Measurements from ENCODE around the gene KIAA1328. TPM values are rescaled to one million over a fixed set of nuclear protein-coding genes. Genes with fewer than 3 reads are reported as not detected.
"Not testable (repeated sequence)": the region's sequence is repeated elsewhere in the genome, so short reads cannot be mapped to it uniquely, and the experiment has no call there.

The KIAA1328 gene
- total RNA-seq, 1 experiment from 2014 or later = 8.5 TPM

DNA sequence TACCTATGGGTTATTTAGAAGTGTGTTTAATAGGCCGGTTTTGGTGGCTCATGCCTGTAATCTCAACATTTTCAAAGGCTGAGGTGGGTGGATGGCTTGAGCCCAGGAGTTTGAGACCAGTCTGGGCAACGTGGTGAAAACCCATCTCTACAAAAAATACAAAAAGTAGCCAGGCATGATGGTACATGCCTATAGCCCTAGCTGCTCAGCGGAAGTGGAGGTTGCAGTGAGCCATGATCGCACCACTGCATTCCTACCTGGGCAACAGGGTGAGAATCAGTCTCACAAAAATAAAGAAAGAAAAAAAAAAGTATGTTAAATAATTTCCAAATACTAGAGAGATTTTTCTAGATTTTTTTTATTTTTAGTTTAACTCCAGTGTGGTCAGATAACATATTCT is 316.0 kb downstream of the KIAA1328 start:
- DNase-seq (ENCODE audit: low read depth) = no peak

DNA sequence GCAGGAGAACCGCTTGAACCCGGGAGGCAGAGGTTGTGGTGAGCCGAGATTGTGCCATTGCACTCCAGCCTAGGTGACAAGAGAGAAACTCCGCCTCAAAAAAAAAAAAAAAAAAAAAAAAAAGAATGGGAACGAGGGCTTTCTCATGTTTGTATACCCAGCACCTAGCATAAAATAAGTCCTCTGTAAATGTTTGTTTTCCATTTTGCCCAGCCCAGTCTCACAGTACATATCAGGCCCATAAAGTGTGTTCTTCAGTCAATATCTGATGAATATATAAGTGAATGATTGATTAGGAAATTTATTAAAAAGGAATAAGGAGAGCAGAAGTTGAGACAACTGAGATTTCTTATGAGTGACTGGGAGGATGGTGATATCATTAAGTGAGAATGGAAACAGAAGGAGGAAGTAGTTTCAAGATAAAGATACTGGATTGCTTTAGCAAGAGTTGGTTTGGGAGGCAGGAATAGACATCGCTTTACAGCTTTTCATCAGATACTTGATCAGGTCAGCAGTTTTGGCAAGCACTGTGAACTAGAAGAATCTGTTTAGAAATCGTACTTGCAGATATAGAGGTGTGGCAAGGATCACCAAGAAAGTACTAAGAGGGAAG is 327.5 kb downstream of the KIAA1328 start:
- no peak for DNase-seq (ENCODE audit: low read depth)

DNA sequence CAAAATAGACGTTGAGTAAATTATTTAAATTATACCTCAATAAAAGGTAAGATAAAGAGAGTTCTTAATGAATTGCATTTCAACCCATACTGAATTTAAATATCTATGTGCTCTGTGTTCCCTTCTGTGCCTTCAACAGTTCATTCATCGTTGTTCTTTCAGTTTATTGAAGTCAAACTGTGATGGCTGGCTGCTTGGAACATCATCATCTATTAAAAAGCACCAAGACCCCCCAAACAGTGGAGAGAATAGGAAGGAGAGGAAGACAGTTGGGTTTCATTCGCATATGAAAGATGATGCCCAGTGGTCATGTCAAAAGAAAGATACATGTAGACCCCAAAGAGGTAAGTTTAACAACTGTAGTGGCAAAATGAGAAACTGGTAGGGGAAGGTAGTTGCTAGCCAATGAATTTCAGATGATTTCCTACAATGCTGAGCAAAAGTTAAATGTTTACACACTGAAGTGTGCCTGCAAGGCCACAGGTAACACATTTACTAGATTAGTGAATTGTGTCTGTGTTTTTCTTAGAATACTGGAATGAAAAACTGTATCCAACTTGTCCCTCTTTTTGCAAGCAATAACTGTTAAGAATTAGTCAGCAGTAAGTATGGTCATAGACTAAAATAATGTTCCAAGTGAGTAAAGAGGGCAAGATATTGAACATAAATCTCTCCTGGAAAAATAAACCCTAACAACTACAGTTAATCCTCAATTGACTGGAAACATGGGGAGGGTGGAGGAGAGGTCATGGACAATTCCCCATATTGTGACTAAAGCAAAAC is 331.3 kb downstream of the KIAA1328 start:
- no peak for DNase-seq (ENCODE audit: low read depth)

DNA sequence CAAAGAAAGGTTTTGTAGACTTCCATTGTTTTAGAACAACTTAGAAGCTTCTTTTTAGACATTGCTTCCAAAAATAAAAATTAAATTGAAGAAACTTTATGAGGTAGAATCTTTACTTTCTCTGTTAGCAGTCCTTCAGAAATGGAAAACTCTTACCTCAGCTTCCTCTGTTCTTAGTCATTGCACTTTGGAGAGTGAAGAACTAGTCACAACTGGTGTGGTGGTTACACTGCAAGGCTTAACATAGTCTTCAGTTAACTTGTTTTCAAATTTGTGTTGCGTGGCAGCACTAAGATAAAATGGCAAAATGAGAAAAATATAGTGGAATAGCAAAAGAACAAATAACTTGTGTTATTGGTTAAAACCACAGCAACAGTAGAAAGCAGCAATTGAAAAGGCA is 332.6 kb downstream of the KIAA1328 start:
- no peak for DNase-seq (ENCODE audit: low read depth)

DNA sequence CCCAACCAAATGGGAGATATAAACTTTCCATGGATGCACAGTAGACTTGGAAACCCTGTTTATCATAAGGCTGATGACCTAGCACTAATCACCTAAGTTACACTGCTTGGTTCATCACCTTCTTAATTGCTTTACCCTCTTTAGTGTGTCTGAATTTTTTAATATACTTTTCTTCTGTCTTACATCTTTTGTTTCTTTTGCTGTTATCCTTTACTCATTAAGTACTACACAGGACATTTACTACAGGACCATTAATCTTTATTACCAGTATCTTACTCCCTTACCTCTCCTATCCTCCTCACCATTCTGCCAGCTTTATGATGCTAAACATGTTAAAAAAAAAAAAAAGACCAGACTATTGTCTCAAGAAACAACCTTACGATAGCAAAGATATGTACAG is 333.6 kb downstream of the KIAA1328 start:
- DNase-seq (ENCODE audit: low read depth) = no peak

DNA sequence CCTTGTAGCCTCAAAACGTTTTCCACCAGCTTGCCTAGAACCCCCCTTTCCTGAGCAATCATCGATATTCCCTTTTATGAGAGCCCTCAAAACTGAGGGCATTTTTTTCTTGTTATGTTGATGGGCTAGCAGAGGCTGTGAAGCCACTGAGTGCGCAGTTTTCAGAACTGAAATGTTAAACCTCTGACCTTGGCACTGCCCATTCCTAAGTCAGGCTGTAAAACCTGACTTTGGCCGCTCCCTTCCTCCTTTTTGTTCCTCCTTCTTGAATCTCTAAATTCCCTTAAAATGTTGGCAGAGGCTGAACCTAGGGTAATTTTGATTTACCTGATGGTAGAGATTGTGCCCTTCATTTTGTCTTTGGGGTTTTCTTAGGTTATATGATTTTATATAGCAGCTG is 334.2 kb downstream of the KIAA1328 start:
- DNase-seq (ENCODE audit: low read depth) = no peak

GRCh38 chr18:37166491-37166890 is 337.6 kb downstream of the KIAA1328 start:
- DNase-seq (ENCODE audit: low read depth) = no peak

DNA sequence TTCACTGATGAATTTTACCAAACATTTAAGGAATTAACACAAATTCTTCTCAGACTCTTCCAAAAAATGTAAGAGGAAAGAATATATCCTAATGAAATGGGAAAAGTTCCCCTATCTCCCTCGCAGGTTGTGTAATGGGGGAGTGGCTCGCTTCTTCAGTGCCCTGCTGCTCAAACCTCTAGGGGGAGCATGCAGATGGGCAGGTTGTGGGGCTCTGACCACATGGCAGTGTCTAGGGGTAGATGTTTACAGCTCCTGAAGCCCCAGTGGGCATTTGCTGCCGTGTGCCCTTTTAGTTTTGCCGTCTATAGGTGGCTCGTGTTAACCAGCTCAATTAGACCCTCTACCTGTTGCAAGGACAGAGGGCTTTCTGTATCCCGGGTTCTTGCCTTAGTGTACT is 338.0 kb downstream of the KIAA1328 start:
- not testable (repeated sequence) for DNase-seq (ENCODE audit: low read depth)

DNA sequence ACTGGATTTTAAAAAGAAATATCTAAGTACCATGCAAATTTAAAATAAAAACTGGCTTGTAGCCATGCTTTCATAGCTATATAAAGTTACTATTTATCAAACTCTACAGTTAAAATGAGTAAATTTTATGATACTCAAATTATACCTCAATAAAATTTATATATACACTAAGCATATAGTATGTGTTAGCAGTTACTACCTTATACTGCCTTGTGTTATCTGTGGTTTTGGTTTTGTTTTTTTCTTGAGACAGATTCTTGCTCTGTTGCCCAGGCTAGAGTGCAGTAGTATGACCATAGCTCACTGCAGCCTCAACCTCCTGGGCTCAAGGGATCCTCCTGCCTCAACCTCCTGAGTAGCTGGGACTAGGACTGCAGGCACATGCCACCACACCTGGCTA is 342.1 kb downstream of the KIAA1328 start:
- DNase-seq (ENCODE audit: low read depth) = no peak

GRCh38 chr18:37173384-37173783 is 344.5 kb downstream of the KIAA1328 start:
- no peak for DNase-seq (ENCODE audit: low read depth)

- DNase-seq (ENCODE audit: low read depth) = no peak
Observed at GRCh38 chr18:37175727-37176620, 347.0 kb downstream of the KIAA1328 start.

- no peak for DNase-seq (ENCODE audit: low read depth)
Observed at GRCh38 chr18:37176621-37176934, 347.7 kb downstream of the KIAA1328 start.

GRCh38 chr18:37179384-37179783 is 350.5 kb downstream of the KIAA1328 start:
- DNase-seq (ENCODE audit: low read depth) = no peak

GRCh38 chr18:37180086-37180485 is 351.2 kb downstream of the KIAA1328 start:
- no peak for DNase-seq (ENCODE audit: low read depth)

DNA sequence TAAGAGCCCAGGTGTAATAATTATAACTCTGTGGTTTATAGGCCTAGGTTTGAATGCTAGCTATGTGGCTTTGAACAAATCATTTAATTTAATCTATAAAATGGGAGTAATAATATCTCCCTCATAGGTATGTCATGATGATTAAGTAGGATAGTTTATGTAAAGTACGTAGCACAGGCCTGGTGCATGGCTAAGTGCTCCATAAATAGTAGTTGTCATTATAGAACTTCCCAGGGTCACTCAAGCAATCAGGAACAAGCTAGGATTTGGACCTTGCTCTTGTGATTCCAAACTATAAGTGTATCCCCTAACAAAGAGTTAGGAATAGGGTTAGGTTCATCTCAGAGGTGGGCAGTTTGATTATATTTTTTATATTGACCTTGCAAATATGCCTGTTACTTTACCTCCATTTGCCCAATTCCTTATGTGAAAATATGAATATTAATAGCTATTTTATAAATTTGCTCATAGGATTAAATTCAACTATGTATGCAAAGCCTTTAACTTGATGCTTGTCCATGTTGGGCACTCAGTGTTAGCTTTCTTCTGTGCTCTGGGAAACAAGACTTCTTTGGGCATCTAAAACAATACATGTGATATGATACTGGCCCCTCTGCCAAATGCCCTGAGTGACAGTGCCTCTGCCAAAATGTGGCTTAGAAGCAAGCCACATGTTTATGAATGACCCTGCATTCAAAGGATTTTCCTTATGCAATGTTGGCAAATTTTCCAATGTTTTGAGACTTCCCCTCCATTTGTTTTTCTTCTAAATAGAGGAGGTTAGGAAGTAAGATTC is 353.6 kb downstream of the KIAA1328 start:
- DNase-seq (ENCODE audit: low read depth) = no peak

GRCh38 chr18:37184209-37184868 is 355.4 kb downstream of the KIAA1328 start:
- DNase-seq (ENCODE audit: low read depth) = no peak

- no peak for DNase-seq (ENCODE audit: low read depth)
Observed at GRCh38 chr18:37188016-37188791, 359.3 kb downstream of the KIAA1328 start.

DNA sequence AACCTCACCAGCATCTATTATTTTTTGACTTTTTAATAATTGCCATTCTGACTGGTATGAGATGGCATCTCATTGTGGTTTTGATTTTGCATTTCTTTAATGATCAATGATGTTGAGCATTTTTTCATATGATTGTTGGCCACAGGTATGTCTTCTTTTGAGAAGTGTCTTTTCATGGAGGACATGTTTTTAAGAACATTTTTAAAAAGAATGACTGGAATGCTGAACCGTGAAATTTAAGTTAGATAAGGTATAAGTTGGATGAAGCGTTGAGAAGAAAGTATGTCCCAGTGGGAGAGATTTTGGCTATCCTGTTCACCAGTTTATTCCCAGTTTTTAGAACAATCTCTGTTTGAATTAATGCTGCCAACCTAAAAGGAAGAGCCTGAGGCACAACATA is 370.8 kb downstream of the KIAA1328 start:
- no peak for DNase-seq (ENCODE audit: low read depth)

- no peak for DNase-seq (ENCODE audit: low read depth)
Observed at GRCh38 chr18:37207343-37207742, 378.4 kb downstream of the KIAA1328 start.

- DNase-seq (ENCODE audit: low read depth) = no peak
Observed at GRCh38 chr18:37210781-37211180, 381.9 kb downstream of the KIAA1328 start.

All from RPMI7951 (cell line).